ENCODE results near the gene SZT2. TPM values are rescaled to one million over a fixed set of nuclear protein-coding genes. Genes with fewer than 3 reads are reported as not detected.

The SZT2 gene
- total and polyA plus RNA-seq, 2 of the 13 experiments (the other 11 are each of a cell fraction or from before 2014, with no cell fraction given) = 8.0 to 8.8 TPM

DNA sequence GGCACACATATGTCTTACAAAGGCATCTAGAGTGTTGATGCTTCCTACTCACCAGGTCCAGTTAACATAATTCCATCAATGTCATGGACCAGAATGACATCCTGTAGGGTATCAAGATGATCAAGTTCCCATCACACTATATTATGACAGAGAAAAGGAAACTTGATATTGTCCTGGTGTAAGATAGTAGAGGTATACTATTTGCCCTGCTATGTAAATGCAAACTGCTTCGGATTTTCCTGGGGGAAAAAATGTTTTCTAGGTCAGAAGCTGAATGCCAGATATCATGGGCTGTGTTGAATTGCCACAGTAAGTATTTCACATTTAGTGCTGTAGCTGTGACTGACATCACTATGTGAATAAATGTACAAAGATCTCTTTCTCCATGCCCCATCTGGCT lies 80.2 kb downstream of the SZT2 start:
- in situ Hi-C loops (cut with HindIII; ENCODE audit: extremely low pct_ligation_motif_present, low pct_unique_long_range_greater_than_20kb) = no loop called here
- H3K27ac ChIP-seq (ENCODE audit: extremely low read length, insufficient read depth, low read length) = no peak overlapping the region
- POLR2A ChIA-PET = no interaction called here
- ATAC-seq = no peak
- 19% methylated on average over 1 of the region's 1 CpG for WGBS (ENCODE audit: low lambda C conversion rate)
- no peaks in the 10 kb centered on the region for H3K27me3 ChIP-seq (ENCODE audit: control insufficient read depth in 1 of 2, insufficient read depth in 2 of 2, low read length in 2 of 2)
- no peak for DNase-seq (ENCODE audit: low spot score)
- peaks cover 33% of the 10 kb centered on the region for H3K4me1 ChIP-seq (ENCODE audit: insufficient read depth, low read length)
- no peak for FAIRE-seq
- H3K4me3 ChIP-seq (replicated peaks in 1 of 3; ENCODE audit: insufficient read depth in 1 of 3, low read depth in 2 of 3, low read length in 3 of 3) = no peak overlapping the region
- no TSS peak for BruUV-seq (replicated peaks)
- H4K20me1 ChIP-seq (ENCODE audit: insufficient read depth, low read length) = no peaks in the 10 kb centered on the region
- TF ChIP-seq, protein P1, sequence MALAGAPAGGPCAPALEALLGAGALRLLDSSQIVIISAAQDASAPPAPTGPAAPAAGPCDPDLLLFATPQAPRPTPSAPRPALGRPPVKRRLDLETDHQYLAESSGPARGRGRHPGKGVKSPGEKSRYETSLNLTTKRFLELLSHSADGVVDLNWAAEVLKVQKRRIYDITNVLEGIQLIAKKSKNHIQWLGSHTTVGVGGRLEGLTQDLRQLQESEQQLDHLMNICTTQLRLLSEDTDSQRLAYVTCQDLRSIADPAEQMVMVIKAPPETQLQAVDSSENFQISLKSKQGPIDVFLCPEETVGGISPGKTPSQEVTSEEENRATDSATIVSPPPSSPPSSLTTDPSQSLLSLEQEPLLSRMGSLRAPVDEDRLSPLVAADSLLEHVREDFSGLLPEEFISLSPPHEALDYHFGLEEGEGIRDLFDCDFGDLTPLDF (CRISPR knock-in tag; IDR thresholded peaks at IDR 0.05) = no peak
- TF ChIP-seq SMYD3 (CRISPR knock-in tag; IDR thresholded peaks at IDR 0.05) (no peak), RORA (CRISPR knock-in tag; IDR thresholded peaks at IDR 0.05) (no peak), ZNF605 (CRISPR knock-in tag; IDR thresholded peaks at IDR 0.05) (no peak), ELF1 (CRISPR knock-in tag; IDR thresholded peaks at IDR 0.05) (no peak), KDM3A (CRISPR knock-in tag; IDR thresholded peaks at IDR 0.05; ENCODE audit: low read depth) (no peak)
- TF ChIP-seq, protein P2, sequence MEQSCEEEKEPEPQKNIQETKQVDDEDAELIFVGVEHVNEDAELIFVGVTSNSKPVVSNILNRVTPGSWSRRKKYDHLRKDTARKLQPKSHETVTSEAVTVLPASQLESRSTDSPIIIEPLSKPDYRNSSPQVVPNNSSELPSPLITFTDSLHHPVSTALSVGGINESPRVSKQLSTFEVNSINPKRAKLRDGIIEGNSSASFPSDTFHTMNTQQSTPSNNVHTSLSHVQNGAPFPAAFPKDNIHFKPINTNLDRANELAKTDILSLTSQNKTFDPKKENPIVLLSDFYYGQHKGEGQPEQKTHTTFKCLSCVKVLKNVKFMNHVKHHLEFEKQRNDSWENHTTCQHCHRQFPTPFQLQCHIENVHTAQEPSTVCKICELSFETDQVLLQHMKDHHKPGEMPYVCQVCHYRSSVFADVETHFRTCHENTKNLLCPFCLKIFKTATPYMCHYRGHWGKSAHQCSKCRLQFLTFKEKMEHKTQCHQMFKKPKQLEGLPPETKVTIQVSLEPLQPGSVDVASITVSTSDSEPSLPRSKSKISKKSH (CRISPR knock-in tag; IDR thresholded peaks at IDR 0.05; ENCODE audit: borderline replicate concordance) = no peak
- TF ChIP-seq, protein P3, sequence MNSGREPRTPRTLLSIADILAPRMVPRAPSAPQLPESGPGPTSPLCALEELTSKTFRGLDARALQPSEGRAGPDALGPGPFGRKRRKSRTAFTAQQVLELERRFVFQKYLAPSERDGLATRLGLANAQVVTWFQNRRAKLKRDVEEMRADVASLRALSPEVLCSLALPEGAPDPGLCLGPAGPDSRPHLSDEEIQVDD (CRISPR knock-in tag; IDR thresholded peaks at IDR 0.05; ENCODE audit: borderline replicate concordance) = no peak
- TF ChIP-seq, protein P4, sequence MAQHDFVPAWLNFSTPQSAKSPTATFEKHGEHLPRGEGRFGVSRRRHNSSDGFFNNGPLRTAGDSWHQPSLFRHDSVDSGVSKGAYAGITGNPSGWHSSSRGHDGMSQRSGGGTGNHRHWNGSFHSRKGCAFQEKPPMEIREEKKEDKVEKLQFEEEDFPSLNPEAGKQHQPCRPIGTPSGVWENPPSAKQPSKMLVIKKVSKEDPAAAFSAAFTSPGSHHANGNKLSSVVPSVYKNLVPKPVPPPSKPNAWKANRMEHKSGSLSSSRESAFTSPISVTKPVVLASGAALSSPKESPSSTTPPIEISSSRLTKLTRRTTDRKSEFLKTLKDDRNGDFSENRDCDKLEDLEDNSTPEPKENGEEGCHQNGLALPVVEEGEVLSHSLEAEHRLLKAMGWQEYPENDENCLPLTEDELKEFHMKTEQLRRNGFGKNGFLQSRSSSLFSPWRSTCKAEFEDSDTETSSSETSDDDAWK (CRISPR knock-in tag; IDR thresholded peaks at IDR 0.05) = no peak
- no peaks in the 10 kb centered on the region for H3K79me2 ChIP-seq (ENCODE audit: insufficient read depth, low read length)
- no peaks in the 10 kb centered on the region for H3K9me3 ChIP-seq (ENCODE audit: low read length)
- intact Hi-C loops (cut with micrococcal nuclease; ENCODE audit: unreplicated experiment) = no loop called here
- CTCF ChIA-PET (ENCODE audit: low intra/inter-chr PET ratio, low total read pairs) = no interaction called here
- no peak overlapping the region for H3K4me2 ChIP-seq (ENCODE audit: low read depth, low read length)
- H2AFZ ChIP-seq (ENCODE audit: low read length) = no peak overlapping the region
- H3K9ac ChIP-seq (ENCODE audit: insufficient read depth, low read depth, low read length) = no peak overlapping the region
- no peaks in the 10 kb centered on the region for H3K36me3 ChIP-seq (replicated peaks in 1 of 2; ENCODE audit: control insufficient read depth in 1 of 2, insufficient read depth in 2 of 2, low read length in 2 of 2)
